HG03097 (cell line): ENCODE measurements around the gene RIPK1.
A peak's percentile ranks its signal among the peaks of the same experiment; 100 is the strongest.

Source experiments
- ATAC-seq: cut with Tn5 transposase; IDR thresholded peaks from one replicate; pipeline ENCODE4 v1.9.1; 2021; ENCODE audit not compliant: unreplicated experiment, low FRiP score

RIPK1 gene

GRCh38 chr6:3079682-3080081 lies 11.4 kb downstream of the RIPK1 start:
- no peak for ATAC-seq

- ATAC-seq = no peak
These were observed 13.7 kb downstream of the RIPK1 start for GRCh38 chr6:3081960-3082359.

GRCh38 chr6:3085074-3085473 lies 16.8 kb downstream of the RIPK1 start:
- ATAC-seq = no peak

GRCh38 chr6:3086282-3086946 lies 18.1 kb downstream of the RIPK1 start:
- no peak for ATAC-seq

GRCh38 chr6:3088446-3088845 lies 20.2 kb downstream of the RIPK1 start:
- ATAC-seq = no peak

GRCh38 chr6:3088968-3089367 lies 20.7 kb downstream of the RIPK1 start:
- ATAC-seq = no peak

- no peak for ATAC-seq
These were observed 21.7 kb downstream of the RIPK1 start for GRCh38 chr6:3090013-3090412.

- ATAC-seq = no peak
These were observed 26.5 kb downstream of the RIPK1 start for GRCh38 chr6:3094815-3095214.

GRCh38 chr6:3102875-3103274 lies 34.6 kb downstream of the RIPK1 start:
- no peak for ATAC-seq

- no peak for ATAC-seq
These were observed 40.6 kb downstream of the RIPK1 start for GRCh38 chr6:3108746-3109414.

GRCh38 chr6:3109761-3110160 lies 41.5 kb downstream of the RIPK1 start:
- no peak for ATAC-seq

GRCh38 chr6:3114377-3114776 lies 46.1 kb downstream of the RIPK1 start:
- ATAC-seq = no peak

GRCh38 chr6:3117912-3118352 lies 49.6 kb downstream of the RIPK1 start:
- ATAC-seq = no peak

- ATAC-seq = peak; percentile 89
These were observed 50.2 kb downstream of the RIPK1 start, which contains the start of gene BPHL for GRCh38 chr6:3118353-3119039. Gene BPHL, plus strand, starts transcription at chr6:3118711. Its CDS starts 30 bp downstream, at chr6:3118741.

- peak; percentile 27 for ATAC-seq
These were observed 50.9 kb downstream of the RIPK1 start for GRCh38 chr6:3119040-3119723.

- ATAC-seq = no peak
These were observed 52.4 kb downstream of the RIPK1 start for GRCh38 chr6:3120765-3121089.

- ATAC-seq = no peak
These were observed 54.5 kb downstream of the RIPK1 start for GRCh38 chr6:3122823-3123182.

GRCh38 chr6:3124667-3125066 lies 56.4 kb downstream of the RIPK1 start:
- ATAC-seq = no peak

- no peak for ATAC-seq
These were observed 57.5 kb downstream of the RIPK1 start for GRCh38 chr6:3125815-3126214.

GRCh38 chr6:3128356-3129108 lies 60.2 kb downstream of the RIPK1 start:
- ATAC-seq = no peak

GRCh38 chr6:3131695-3132094 lies 63.4 kb downstream of the RIPK1 start:
- ATAC-seq = no peak
